CD8-positive, alpha-beta memory T cell (primary cell): Measurements from ENCODE around the gene AMZ1. TPM values are rescaled to one million over a fixed set of nuclear protein-coding genes. Genes with fewer than 3 reads are reported as not detected.
"Not testable (repeated sequence)": the region's sequence is repeated elsewhere in the genome, so short reads cannot be mapped to it uniquely, and the experiment has no call there.

Experiments used
- CTCF ChIA-PET: fragments of 350-600 bp; sonication (Branson Sonifier 250); formaldehyde crosslinking; loops from one replicate; lab custom pipeline; 2021; ENCODE audit warnings: antibody characterized with exemption; lab: Charles Lee
- POLR2A ChIA-PET: fragments of 350-600 bp; sonication (Branson Sonifier 250); formaldehyde crosslinking; loops from one replicate; lab custom pipeline; 2021; ENCODE audit warnings: antibody characterized with exemption; lab: Charles Lee
- DNase-seq, 5 donors: peaks; one replicate each; pipeline versions ENCODE4 v3.0.0 to v3.0.0-alpha.2; 2020 to 2022; ENCODE audit warnings: mixed read lengths in 1 of 5
- H3K27ac ChIP-seq: one replicate; pipeline ENCODE4 v1.7.0; 2013; ENCODE audit warnings: low read depth, mild to moderate bottlenecking, low read length, moderate library complexity
- H3K27me3 ChIP-seq: 2 replicates; pipeline ENCODE4 v1.7.0; 2013; ENCODE audit warnings: low read length, mild to moderate bottlenecking; ENCODE audit not compliant: insufficient read depth, poor library complexity, severe bottlenecking
- H3K36me3 ChIP-seq: 2 replicates; pipeline ENCODE4 v1.7.0; 2013; ENCODE audit warnings: mild to moderate bottlenecking, low read length, moderate library complexity; ENCODE audit not compliant: insufficient read depth
- H3K4me1 ChIP-seq: 2 replicates; pipeline ENCODE4 v1.7.0; 2013; ENCODE audit warnings: mild to moderate bottlenecking, low read length, moderate library complexity; ENCODE audit not compliant: insufficient read depth
- H3K4me3 ChIP-seq: 2 replicates; pipeline ENCODE4 v1.7.0; 2013; ENCODE audit warnings: mild to moderate bottlenecking, low read length
- H3K9me3 ChIP-seq: 2 replicates; pipeline ENCODE4 v1.7.0; 2013; ENCODE audit warnings: mild to moderate bottlenecking, low read length
- H3K27ac Mint-ChIP-seq, 8 donors: one replicate each; pipeline ENCODE4 v1.8.0; 2020 to 2021; ENCODE audit warnings: mixed read lengths in 8 of 8, mild to moderate bottlenecking in 6 of 8, inconsistent platforms in 3 of 8, moderate library complexity in 3 of 8
- H3K27me3 Mint-ChIP-seq, 2 donors: one replicate each; pipeline ENCODE4 v1.8.0; 2020 to 2021; ENCODE audit warnings: mixed read lengths in 2 of 2, mild to moderate bottlenecking in 1 of 2, moderate library complexity in 1 of 2
- H3K36me3 Mint-ChIP-seq, 3 donors: one replicate each; pipeline ENCODE4 v1.8.0; 2020 to 2021; ENCODE audit warnings: mixed read lengths in 3 of 3, inconsistent platforms in 1 of 3, mild to moderate bottlenecking in 1 of 3
- H3K4me1 Mint-ChIP-seq, 3 donors: one replicate each; pipeline ENCODE4 v1.8.0; 2020 to 2021; ENCODE audit warnings: mixed read lengths in 3 of 3, inconsistent platforms in 1 of 3, mild to moderate bottlenecking in 1 of 3
- H3K4me3 Mint-ChIP-seq, 7 donors: one replicate each; pipeline ENCODE4 v1.8.0; 2020 to 2021; ENCODE audit warnings: mixed read lengths in 7 of 7, mild to moderate bottlenecking in 6 of 7, moderate library complexity in 4 of 7, inconsistent platforms in 2 of 7
- H3K9me3 Mint-ChIP-seq, 5 donors: one replicate each; pipeline ENCODE4 v1.8.0; 2020 to 2022; ENCODE audit warnings: mixed read lengths in 5 of 5, mild to moderate bottlenecking in 3 of 5, moderate library complexity in 2 of 5, inconsistent platforms in 1 of 5
- polyA plus RNA-seq: library from polyadenylated mRNA; unstranded; fragments of 300-500 nt; fragmentation: Illumina TruSeq; gene quantifications from one replicate; pipeline ENCODE4 v1.2.3, GENCODE V29; 2021
- total RNA-seq, 2 experiments: library from RNA; stranded (reverse); gene quantifications; one replicate each; pipeline ENCODE4 v1.2.3, GENCODE V29; 2021

Gene AMZ1
- total and polyA plus RNA-seq, 3 experiments from 2014 or later = 0.07 to 0.08 TPM; not detected in 1

DNA sequence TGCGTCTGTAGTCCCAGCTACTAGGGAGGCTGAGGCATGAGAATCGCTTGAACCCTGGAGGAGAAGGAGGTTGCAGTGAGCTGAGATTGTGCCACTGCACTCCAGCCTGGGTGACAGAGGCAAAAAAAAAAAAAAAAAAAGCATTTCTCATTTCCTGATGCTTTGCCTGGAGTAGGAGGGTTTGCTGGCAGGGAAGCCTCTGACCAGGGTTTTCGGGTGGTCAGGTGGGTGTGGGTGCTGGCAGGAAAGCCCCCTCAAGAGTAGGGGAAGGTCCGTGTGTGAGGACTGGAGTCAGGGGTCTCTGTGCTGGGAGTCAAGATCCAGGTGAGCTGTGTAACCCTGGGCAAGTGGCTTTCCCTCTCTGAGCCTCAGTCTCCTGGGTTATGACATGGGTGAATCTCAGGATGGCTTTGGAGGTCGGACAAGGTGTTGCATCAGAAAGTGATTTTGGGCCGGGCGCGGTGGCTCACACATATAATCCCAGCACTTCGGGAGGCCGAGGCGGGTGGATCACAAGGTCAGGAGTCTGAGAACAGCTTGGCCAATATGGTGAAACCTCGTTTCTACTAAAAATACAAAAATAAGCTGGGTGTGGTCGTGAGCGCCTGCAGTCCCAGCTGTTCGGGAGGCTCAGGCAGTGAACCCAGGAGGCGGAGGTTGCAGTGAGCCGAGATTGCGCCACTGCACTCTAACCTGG lies 3.2 kb downstream of the AMZ1 start:
- Histone ChIP-seq H3K36me3 (no peaks in the 10 kb centered on the region), H3K4me1 (peaks cover 10% of the 10 kb centered on the region), H3K27me3 (peaks cover 22% of the 10 kb centered on the region), H3K27ac (no peak overlapping the region), H3K4me3 (no peak overlapping the region), H3K9me3 (no peaks in the 10 kb centered on the region)
- CTCF ChIA-PET = interaction anchor here (1.1 to 3.3 kb wide), 4 partner anchors 10 to 21 kb away, joined by 6 to 13 read pairs (median 9); no protein-coding TSS in a partner anchor
- Mint-ChIP-seq H3K27me3 (peaks cover 34 to 39% of the 10 kb centered on the region in 2 donors), H3K9me3 (no peaks in the 10 kb centered on the region), H3K4me1 (peaks cover 11 to 22% (median 13%) of the 10 kb centered on the region in 3 donors), H3K4me3 (no peak overlapping the region), H3K27ac (peak overlapping the region in 1 of 8 donors; percentile 27), H3K36me3 (no peaks in the 10 kb centered on the region)
- POLR2A ChIA-PET = interaction anchor here (1.1 kb wide), 1 partner anchor 11 kb away, joined by 3 read pairs; no protein-coding TSS in a partner anchor
- DNase-seq = no peak

- Mint-ChIP-seq H3K4me1 (peaks cover 10 to 22% (median 13%) of the 10 kb centered on the region in 3 donors), H3K27me3 (peaks cover 28 to 35% of the 10 kb centered on the region in 2 donors)
- H3K9me3 Mint-ChIP-seq, H3K4me3 Mint-ChIP-seq, H3K36me3 ChIP-seq, H3K36me3 Mint-ChIP-seq, H3K27ac ChIP-seq, H3K9me3 ChIP-seq, DNase-seq, H3K4me1 ChIP-seq, H3K4me3 ChIP-seq, H3K27ac Mint-ChIP-seq: not testable (repeated sequence)
- POLR2A ChIA-PET = interaction anchor here (0.6 to 1.1 kb wide), 2 partner anchors 11 to 177 kb away, joined by 3 to 4 read pairs; no protein-coding TSS in a partner anchor
- H3K27me3 ChIP-seq = peaks cover 20% of the 10 kb centered on the region
- CTCF ChIA-PET = interaction anchor here (1.1 to 3.3 kb wide), 3 partner anchors 11 to 21 kb away, joined by 7 to 13 read pairs (median 8); no protein-coding TSS in a partner anchor
Observed at GRCh38 chr7:2691932-2692439, 4.0 kb downstream of the AMZ1 start.

- H3K27me3 Mint-ChIP-seq = peaks cover 23 to 30% of the 10 kb centered on the region in 2 donors
- ChIA-PET POLR2A (no interaction called here), CTCF (interaction anchor here (0.7 to 3.3 kb wide), 4 partner anchors 12 to 21 kb away, joined by 3 to 13 read pairs (median 8); no protein-coding TSS in a partner anchor)
- no peaks in the 10 kb centered on the region for H3K36me3 ChIP-seq
- no peak overlapping the region for H3K4me3 ChIP-seq
- no peaks in the 10 kb centered on the region for H3K9me3 ChIP-seq
- H3K27ac ChIP-seq = no peak overlapping the region
- no peaks in the 10 kb centered on the region for H3K9me3 Mint-ChIP-seq
- no peak overlapping the region for H3K4me3 Mint-ChIP-seq
- peaks cover 20% of the 10 kb centered on the region for H3K27me3 ChIP-seq
- no peak for DNase-seq
- no peak overlapping the region for H3K27ac Mint-ChIP-seq
- H3K4me1 ChIP-seq = peaks cover 10% of the 10 kb centered on the region
- H3K36me3 Mint-ChIP-seq = no peaks in the 10 kb centered on the region
- H3K4me1 Mint-ChIP-seq = peaks cover 10 to 22% (median 13%) of the 10 kb centered on the region in 3 donors
Observed at GRCh38 chr7:2692543-2692942, 4.5 kb downstream of the AMZ1 start.

GRCh38 chr7:2693420-2694121 lies 5.6 kb downstream of the AMZ1 start:
- H3K4me1 Mint-ChIP-seq = peaks cover 13 to 27% (median 18%) of the 10 kb centered on the region in 3 donors
- H3K4me3 Mint-ChIP-seq, DNase-seq, H3K27ac ChIP-seq, H3K9me3 ChIP-seq, POLR2A ChIA-PET, H3K36me3 ChIP-seq, H3K9me3 Mint-ChIP-seq, H3K36me3 Mint-ChIP-seq, H3K4me3 ChIP-seq: not testable (repeated sequence)
- H3K4me1 ChIP-seq = peaks cover 14% of the 10 kb centered on the region
- H3K27me3 Mint-ChIP-seq = peaks cover 21 to 29% of the 10 kb centered on the region in 2 donors
- peaks cover 18% of the 10 kb centered on the region for H3K27me3 ChIP-seq
- CTCF ChIA-PET = interaction anchor here (1.3 to 1.9 kb wide), 3 partner anchors 16 to 23 kb away, joined by 4 to 8 read pairs (median 5); no protein-coding TSS in a partner anchor
- H3K27ac Mint-ChIP-seq = peak overlapping the region in 1 of 8 donors; percentile 43

DNA sequence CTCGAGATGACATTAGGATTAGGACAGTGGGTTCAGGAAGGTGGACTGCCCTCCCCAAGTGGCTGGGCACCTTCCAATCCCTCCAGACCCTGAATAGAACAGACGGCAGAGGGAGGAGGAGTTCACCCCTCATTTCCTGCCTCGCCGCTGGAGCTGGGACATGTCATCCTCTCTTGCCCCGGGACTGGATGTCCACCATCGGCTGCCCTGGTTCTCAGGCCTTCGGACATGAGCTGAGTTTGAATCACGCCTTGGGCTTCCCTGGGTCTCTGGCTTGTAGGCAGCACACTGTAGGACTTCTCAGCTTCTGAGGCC lies 6.1 kb downstream of the AMZ1 start:
- H3K4me3 Mint-ChIP-seq, H3K9me3 ChIP-seq, H3K9me3 Mint-ChIP-seq, H3K36me3 Mint-ChIP-seq, H3K36me3 ChIP-seq, DNase-seq, POLR2A ChIA-PET, H3K27ac ChIP-seq, H3K4me3 ChIP-seq: not testable (repeated sequence)
- Mint-ChIP-seq H3K27me3 (peaks cover 16 to 24% of the 10 kb centered on the region in 2 donors), H3K27ac (peak overlapping the region in 1 of 8 donors; percentile 43), H3K4me1 (peaks cover 13 to 27% (median 18%) of the 10 kb centered on the region in 3 donors)
- peaks cover 14% of the 10 kb centered on the region for H3K4me1 ChIP-seq
- CTCF ChIA-PET = interaction anchor here (1.3 to 1.9 kb wide), 2 partner anchors 15 to 16 kb away, joined by 4 to 5 read pairs; no protein-coding TSS in a partner anchor
- H3K27me3 ChIP-seq = peaks cover 13% of the 10 kb centered on the region

GRCh38 chr7:2698581-2699288 lies 10.7 kb downstream of the AMZ1 start:
- H3K4me1 Mint-ChIP-seq = peaks cover 20 to 31% (median 22%) of the 10 kb centered on the region in 3 donors
- H3K9me3 Mint-ChIP-seq = no peaks in the 10 kb centered on the region
- ChIA-PET CTCF (interaction anchor here (0.6 to 6.5 kb wide), 11 partner anchors 9 to 102 kb away, joined by 3 to 100 read pairs (median 4); no protein-coding TSS in a partner anchor), POLR2A (interaction anchor here (1.1 to 2.6 kb wide), 3 partner anchors 12 to 171 kb away, joined by 3 to 22 read pairs (median 4); no protein-coding TSS in a partner anchor)
- no peak overlapping the region for H3K27ac ChIP-seq
- peak overlapping the region; percentile 8 to 89 (median 73) for H3K27ac Mint-ChIP-seq
- DNase-seq = peak; percentile 38 to 90 (median 70)
- H3K36me3 Mint-ChIP-seq = no peaks in the 10 kb centered on the region
- no peaks in the 10 kb centered on the region for H3K9me3 ChIP-seq
- H3K4me3 Mint-ChIP-seq = peak overlapping the region; percentile 11 to 81 (median 66)
- peaks cover 22% of the 10 kb centered on the region for H3K4me1 ChIP-seq
- H3K4me3 ChIP-seq = no peak overlapping the region
- no peaks in the 10 kb centered on the region for H3K27me3 Mint-ChIP-seq
- no peaks in the 10 kb centered on the region for H3K27me3 ChIP-seq
- H3K36me3 ChIP-seq = no peaks in the 10 kb centered on the region

- ChIA-PET POLR2A (interaction anchor here (1.1 to 2.6 kb wide), 3 partner anchors 11 to 171 kb away, joined by 3 to 22 read pairs (median 4); no protein-coding TSS in a partner anchor), CTCF (interaction anchor here (0.6 to 6.5 kb wide), 11 partner anchors 9 to 103 kb away, joined by 3 to 100 read pairs (median 4); no protein-coding TSS in a partner anchor)
- no peaks in the 10 kb centered on the region for H3K9me3 ChIP-seq
- no peak overlapping the region for H3K4me3 ChIP-seq
- H3K27ac ChIP-seq = peak overlapping the region; percentile 44
- H3K4me1 ChIP-seq = peaks cover 22% of the 10 kb centered on the region
- no peaks in the 10 kb centered on the region for H3K27me3 Mint-ChIP-seq
- no peaks in the 10 kb centered on the region for H3K36me3 ChIP-seq
- H3K4me3 Mint-ChIP-seq = peak overlapping the region in 6 of 7 donors; percentile 34 to 81 (median 67)
- H3K27ac Mint-ChIP-seq = peak overlapping the region; percentile 8 to 89 (median 73)
- H3K36me3 Mint-ChIP-seq = no peaks in the 10 kb centered on the region
- no peaks in the 10 kb centered on the region for H3K9me3 Mint-ChIP-seq
- H3K4me1 Mint-ChIP-seq = peaks cover 20 to 31% (median 22%) of the 10 kb centered on the region in 3 donors
- no peaks in the 10 kb centered on the region for H3K27me3 ChIP-seq
- DNase-seq = no peak
Observed at GRCh38 chr7:2699289-2699620, 11.3 kb downstream of the AMZ1 start.
